Thyroid gland (tissue), 4 donors: ENCODE data around the gene XYLT2.

Source experiments
- POLR2A ChIP-seq, 2 donors: fragments of 450-650 bp; IDR thresholded peaks; one replicate each; pipeline ENCODE4 v1.6.1; 2017; ENCODE audit warnings: antibody characterized with exemption in 2 of 2, mild to moderate bottlenecking in 2 of 2, moderate library complexity in 1 of 2
- TF ChIP-seq, protein P1 (sequence below), 6 experiments: fragments of 200-600 bp in 3 of 6; fragments of 450-650 bp in 3 of 6; sonication (generic) in 3 of 6; IDR thresholded peaks; one replicate each; pipeline ENCODE4 v1.5.1; 2016 to 2019; ENCODE audit warnings: antibody characterized with exemption in 6 of 6, mild to moderate bottlenecking in 2 of 6, inconsistent platforms in 1 of 6, moderate library complexity in 1 of 6

GRCh38 chr17:50299776-50300175, 46.1 kb upstream of the XYLT2 start:
- TF ChIP-seq POLR2A (IDR thresholded peaks at IDR 0.05), result no peak
- TF ChIP-seq, protein P1, sequence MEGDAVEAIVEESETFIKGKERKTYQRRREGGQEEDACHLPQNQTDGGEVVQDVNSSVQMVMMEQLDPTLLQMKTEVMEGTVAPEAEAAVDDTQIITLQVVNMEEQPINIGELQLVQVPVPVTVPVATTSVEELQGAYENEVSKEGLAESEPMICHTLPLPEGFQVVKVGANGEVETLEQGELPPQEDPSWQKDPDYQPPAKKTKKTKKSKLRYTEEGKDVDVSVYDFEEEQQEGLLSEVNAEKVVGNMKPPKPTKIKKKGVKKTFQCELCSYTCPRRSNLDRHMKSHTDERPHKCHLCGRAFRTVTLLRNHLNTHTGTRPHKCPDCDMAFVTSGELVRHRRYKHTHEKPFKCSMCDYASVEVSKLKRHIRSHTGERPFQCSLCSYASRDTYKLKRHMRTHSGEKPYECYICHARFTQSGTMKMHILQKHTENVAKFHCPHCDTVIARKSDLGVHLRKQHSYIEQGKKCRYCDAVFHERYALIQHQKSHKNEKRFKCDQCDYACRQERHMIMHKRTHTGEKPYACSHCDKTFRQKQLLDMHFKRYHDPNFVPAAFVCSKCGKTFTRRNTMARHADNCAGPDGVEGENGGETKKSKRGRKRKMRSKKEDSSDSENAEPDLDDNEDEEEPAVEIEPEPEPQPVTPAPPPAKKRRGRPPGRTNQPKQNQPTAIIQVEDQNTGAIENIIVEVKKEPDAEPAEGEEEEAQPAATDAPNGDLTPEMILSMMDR (IDR thresholded peaks at IDR 0.05), result no peak
